Panc1 (cell line): ENCODE measurements around the gene STPG1. TPM values are rescaled to one million over a fixed set of nuclear protein-coding genes. Genes with fewer than 3 reads are reported as not detected.

Experiments used
- ATAC-seq: fragments of 200-7000 bp; cut with Tn5 transposase; 2 replicates; pipeline ENCODE4 v1.9.1; 2020; ENCODE audit warnings: mild to moderate bottlenecking, moderate library complexity
- BruUV-seq: library from RNA; stranded (reverse); fragments of 400-500 nt; replicated peaks from 2 replicates; lab custom pipeline; 2021; lab: Mats Ljungman, UMichigan
- CTCF ChIA-PET: fragments of 300-600 bp; sonication (Branson Sonifier 250); formaldehyde crosslinking; loops from one replicate; lab custom pipeline; 2022; ENCODE audit warnings: antibody characterized with exemption; lab: Charles Lee
- POLR2A ChIA-PET: fragments of 300-600 bp; sonication (Branson Sonifier 250); formaldehyde crosslinking; loops from one replicate; lab custom pipeline; 2022; ENCODE audit warnings: antibody characterized with exemption; lab: Charles Lee
- DNase-seq: peaks from one replicate; pipeline ENCODE4 v3.0.0-alpha.2; 2010; ENCODE audit warnings: low read depth, low spot score
- H3K27ac ChIP-seq: 2 replicates; pipeline ENCODE4 v1.5.1; 2011; ENCODE audit warnings: mild to moderate bottlenecking, low read length, inconsistent platforms
- H3K27me3 ChIP-seq: fragments of 200-500 bp; sonication (Bioruptor generic); 2 replicates; pipeline ENCODE4 v1.6.0; 2014; ENCODE audit warnings: low read length, inconsistent platforms; ENCODE audit not compliant: control insufficient read depth, insufficient read depth
- H3K36me3 ChIP-seq: fragments of 200-500 bp; sonication (Bioruptor generic); 2 replicates; pipeline ENCODE4 v1.5.1; 2014; ENCODE audit warnings: inconsistent platforms, mild to moderate bottlenecking, low read length, moderate library complexity; ENCODE audit not compliant: control insufficient read depth, insufficient read depth
- H3K4me1 ChIP-seq: 2 replicates; pipeline ENCODE4 v1.5.1; 2011; ENCODE audit warnings: inconsistent platforms, mild to moderate bottlenecking, low read length, moderate library complexity; ENCODE audit not compliant: control insufficient read depth, insufficient read depth
- H3K4me3 ChIP-seq, 2 experiments: 2 replicates each; pipeline ENCODE4 v1.5.1; 2011 to 2012; ENCODE audit warnings: low read depth in 2 of 2, low read length in 2 of 2, mild to moderate bottlenecking in 2 of 2, inconsistent platforms in 1 of 2, moderate library complexity in 1 of 2
- H3K9me3 ChIP-seq: fragments of 200-500 bp; sonication (Bioruptor generic); 2 replicates; pipeline ENCODE4 v1.5.1; 2014; ENCODE audit warnings: low read depth, mild to moderate bottlenecking, inconsistent platforms, low read length, moderate library complexity; ENCODE audit not compliant: control insufficient read depth, insufficient read depth
- CTCF ChIP-seq: fragments of 450-650 bp; IDR thresholded peaks from 2 replicates; pipeline ENCODE4 v1.5.1; 2017; ENCODE audit warnings: mild to moderate bottlenecking
- POLR2AphosphoS5 ChIP-seq: IDR thresholded peaks from 2 replicates; pipeline ENCODE4 v1.6.1; 2012; ENCODE audit warnings: mild to moderate bottlenecking, low read depth, low read length, moderate library complexity
- REST ChIP-seq, 2 experiments: IDR thresholded peaks; 2 replicates each; pipeline ENCODE4 v1.6.1; 2011 to 2012; ENCODE audit warnings: low read depth in 2 of 2, control low read depth in 1 of 2, low read length in 1 of 2, mild to moderate bottlenecking in 1 of 2, moderate library complexity in 1 of 2; ENCODE audit not compliant: insufficient read depth in 1 of 2
- SIN3A ChIP-seq: IDR thresholded peaks from 2 replicates; pipeline ENCODE4 v1.6.1; 2012; ENCODE audit warnings: low read depth, mild to moderate bottlenecking, low read length, moderate library complexity, borderline replicate concordance; ENCODE audit not compliant: insufficient read depth
- TCF7L2 ChIP-seq: IDR thresholded peaks from 2 replicates; pipeline ENCODE4 v1.6.1; 2011; ENCODE audit warnings: mild to moderate bottlenecking, low read depth, low read length, inconsistent platforms
- in situ Hi-C: cut with HindIII; loops from 2 replicates; pipeline ENCODE4 v1.10.0; 2016; ENCODE audit warnings: low sequenced_read_pairs, low pct_unique_long_range_greater_than_20kb
- intact Hi-C: fragments of 100-400 bp; cut with micrococcal nuclease; formaldehyde crosslinking; loops from one replicate; pipeline ENCODE4 v1.10.0; 2022; ENCODE audit not compliant: unreplicated experiment
- total RNA-seq: library from RNA; stranded (reverse); gene quantifications from one replicate; pipeline ENCODE4 v1.2.1, GENCODE V29; 2021; ENCODE audit not compliant: unreplicated experiment

The STPG1 gene
- total RNA-seq, 1 experiment from 2014 or later, result 9.9 TPM

- no peak for TF ChIP-seq POLR2AphosphoS5
- TF ChIP-seq TCF7L2, result no peak
- no peak for TF ChIP-seq CTCF
- no peak for TF ChIP-seq REST (IDR thresholded peaks at IDR 0.05; ENCODE audit: insufficient read depth in 1 of 2, low read depth in 2 of 2, low read length in 1 of 2)
- no peak for TF ChIP-seq SIN3A
- no peak for ATAC-seq
- intact Hi-C loops, result no loop called here
- peaks cover 15% of the 10 kb centered on the region for H3K4me1 ChIP-seq
- H3K27me3 ChIP-seq, result no peaks in the 10 kb centered on the region
- no peaks in the 10 kb centered on the region for H3K9me3 ChIP-seq
- DNase-seq, result no peak
- BruUV-seq, result no TSS peak
- H3K4me3 ChIP-seq, result no peak overlapping the region
- CTCF ChIA-PET, result interaction anchor here (0.5 to 1.0 kb wide), 2 partner anchors 97 to 171 kb away, joined by 4 to 5 read pairs; no protein-coding TSS in a partner anchor
- H3K27ac ChIP-seq, result peak overlapping the region; percentile 3; the same call in 1 of the 2 replicates
- POLR2A ChIA-PET, result no interaction called here
- no peaks in the 10 kb centered on the region for H3K36me3 ChIP-seq
- in situ Hi-C loops, result no loop called here
Observed at GRCh38 chr1:24387636-24388175, 25.9 kb downstream of the STPG1 start.

GRCh38 chr1:24386931-24387330 is 26.7 kb downstream of the STPG1 start:
- Histone ChIP-seq H3K4me1 (peaks cover 7% of the 10 kb centered on the region), H3K27me3 (no peaks in the 10 kb centered on the region), H3K4me3 (no peak overlapping the region), H3K27ac (no peak overlapping the region), H3K9me3 (no peaks in the 10 kb centered on the region), H3K36me3 (no peaks in the 10 kb centered on the region)
- TF ChIP-seq CTCF, result no peak
- POLR2A ChIA-PET, result no interaction called here
- CTCF ChIA-PET, result interaction anchor here (1.0 kb wide), 1 partner anchor 96 kb away, joined by 5 read pairs; no protein-coding TSS in a partner anchor
- DNase-seq, result no peak
- no peak for ATAC-seq
- in situ Hi-C loops, result no loop called here
- intact Hi-C loops, result no loop called here
- BruUV-seq, result no TSS peak
